Progenitor cell of endocrine pancreas (in vitro differentiated cells): ENCODE data around the gene ATXN1. TPM values are rescaled to one million over a fixed set of nuclear protein-coding genes. Genes with fewer than 3 reads are reported as not detected.

ENCODE experiments used
- DNase-seq: peaks from one replicate; pipeline ENCODE4 v3.0.0; 2021; ENCODE audit warnings: low spot score; ENCODE audit not compliant: unreplicated experiment
- H3K27ac Mint-ChIP-seq: 2 replicates; pipeline ENCODE4 v1.8.0; 2021; ENCODE audit warnings: mild to moderate bottlenecking, moderate library complexity, mixed read lengths
- H3K27me3 Mint-ChIP-seq: 2 replicates; pipeline ENCODE4 v1.8.0; 2021; ENCODE audit warnings: mixed read lengths
- H3K36me3 Mint-ChIP-seq: 2 replicates; pipeline ENCODE4 v1.8.0; 2022; ENCODE audit warnings: mixed read lengths; ENCODE audit not compliant: insufficient read depth
- H3K4me1 Mint-ChIP-seq: 2 replicates; pipeline ENCODE4 v1.8.0; 2021; ENCODE audit warnings: low read depth, mixed read lengths
- H3K4me3 Mint-ChIP-seq: 2 replicates; pipeline ENCODE4 v1.8.0; 2021; ENCODE audit warnings: low read depth, mild to moderate bottlenecking, moderate library complexity, mixed read lengths
- H3K9me3 Mint-ChIP-seq: 2 replicates; pipeline ENCODE4 v1.8.0; 2021; ENCODE audit warnings: low read depth, mixed read lengths
- CTCF ChIP-seq: fragments of 200-600 bp; sonication (generic); IDR thresholded peaks from one replicate; pipeline ENCODE4 v1.5.0; 2021; ENCODE audit warnings: antibody characterized with exemption, mild to moderate bottlenecking; ENCODE audit not compliant: unreplicated experiment
- total RNA-seq: library from RNA; stranded (reverse); gene quantifications from 2 replicates; pipeline ENCODE4 v1.2.1, GENCODE V29; 2021

ATXN1 gene
- total RNA-seq, 1 donor from 2014 or later = 35.8 TPM

DNA sequence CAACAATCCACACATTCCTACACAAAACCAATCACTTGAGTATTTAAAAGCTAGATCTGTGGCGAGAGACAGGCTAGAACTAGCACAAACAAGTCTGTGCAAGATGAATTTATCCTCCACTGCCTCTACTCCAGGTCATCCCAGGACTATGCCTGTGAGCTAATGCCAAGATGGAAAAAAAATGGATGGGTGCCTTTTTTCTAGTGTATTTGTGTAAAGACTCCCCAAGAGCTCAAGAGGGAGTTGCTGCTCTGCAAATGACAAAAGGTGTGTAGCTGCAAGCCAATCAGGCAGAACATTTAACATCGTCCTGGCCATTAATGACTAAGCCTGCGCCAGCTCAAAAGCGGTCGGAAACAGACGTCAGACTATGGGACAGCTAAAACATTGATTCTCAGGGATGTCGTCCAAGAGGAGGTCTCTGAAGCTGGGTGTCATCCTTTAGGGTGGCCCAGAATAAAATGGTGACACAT is 21.9 kb downstream of the ATXN1 start:
- Mint-ChIP-seq H3K27ac (no peak overlapping the region), H3K36me3 (peaks cover 4% of the 10 kb centered on the region), H3K27me3 (no peaks in the 10 kb centered on the region), H3K4me1 (peaks cover 27% of the 10 kb centered on the region), H3K4me3 (no peak overlapping the region), H3K9me3 (no peaks in the 10 kb centered on the region)
- DNase-seq = no peak
- no peak for TF ChIP-seq CTCF

DNA sequence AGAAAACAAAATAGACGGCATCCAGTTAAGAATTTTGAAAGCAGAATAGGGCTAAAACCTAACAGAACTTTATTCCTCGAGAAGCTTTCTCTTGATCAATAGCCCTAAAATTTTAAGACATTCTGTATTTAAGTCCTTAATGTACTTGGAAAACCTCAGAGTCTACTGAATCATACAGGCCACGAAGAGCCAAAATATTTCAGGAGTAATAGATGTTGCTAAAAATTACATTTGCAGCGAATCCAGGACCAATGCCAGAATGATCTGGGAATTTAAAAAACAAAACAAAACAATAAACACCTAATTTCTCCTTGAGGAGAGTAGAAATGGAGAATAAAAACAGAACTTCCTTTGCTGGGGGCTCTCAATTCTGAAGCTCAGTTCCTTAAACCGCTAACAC is 23.3 kb downstream of the ATXN1 start:
- H3K27ac Mint-ChIP-seq = no peak overlapping the region
- no peak overlapping the region for H3K4me3 Mint-ChIP-seq
- no peak for DNase-seq
- no peaks in the 10 kb centered on the region for H3K9me3 Mint-ChIP-seq
- peaks cover 7% of the 10 kb centered on the region for H3K36me3 Mint-ChIP-seq
- TF ChIP-seq CTCF = no peak
- H3K27me3 Mint-ChIP-seq = no peaks in the 10 kb centered on the region
- H3K4me1 Mint-ChIP-seq = peaks cover 25% of the 10 kb centered on the region

DNA sequence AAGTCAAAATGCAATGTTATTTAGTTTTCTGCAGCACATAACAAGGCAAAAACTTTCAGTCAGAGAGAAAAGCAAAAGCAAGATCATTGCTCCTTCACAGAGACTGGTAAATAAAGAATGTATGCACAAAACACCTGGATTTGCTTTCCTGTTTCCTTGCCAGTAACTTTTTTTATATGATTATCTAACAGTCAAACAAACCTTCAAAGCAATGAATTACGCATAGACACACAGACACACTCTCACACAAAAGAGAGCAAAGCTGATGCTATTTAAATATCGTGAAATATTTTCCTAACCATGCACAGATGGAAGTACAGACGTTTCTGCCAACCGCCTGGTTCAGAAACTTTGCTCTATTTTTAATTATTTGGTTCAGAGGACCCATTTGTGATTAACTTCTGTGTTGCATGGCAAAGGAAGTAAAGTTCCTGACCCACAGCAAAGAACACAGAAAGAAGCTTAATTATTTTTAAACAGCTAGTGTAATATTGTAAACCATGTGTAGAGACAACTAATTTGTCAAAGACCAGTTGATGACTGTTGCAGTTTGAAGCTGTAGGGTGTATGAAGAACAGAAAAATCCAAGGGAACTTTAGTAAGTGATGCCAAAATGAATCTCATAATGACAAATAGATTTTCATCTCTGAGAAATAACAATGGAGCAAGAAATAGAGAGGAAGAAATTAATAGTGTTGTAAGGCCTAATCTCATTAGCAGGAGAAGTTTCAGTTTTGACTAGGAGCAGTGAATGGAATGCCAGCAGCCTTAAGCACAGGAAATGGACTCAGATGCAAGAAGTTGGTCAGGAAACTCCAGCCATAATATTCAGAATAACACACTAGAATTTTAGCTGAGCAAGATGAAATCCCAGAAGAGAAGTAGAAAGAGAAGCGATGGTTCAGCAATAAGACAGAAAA is 24.1 kb downstream of the ATXN1 start:
- no peaks in the 10 kb centered on the region for H3K27me3 Mint-ChIP-seq
- TF ChIP-seq CTCF = no peak
- H3K9me3 Mint-ChIP-seq = no peaks in the 10 kb centered on the region
- DNase-seq = no peak
- peaks cover 23% of the 10 kb centered on the region for H3K4me1 Mint-ChIP-seq
- H3K36me3 Mint-ChIP-seq = peaks cover 4% of the 10 kb centered on the region
- H3K4me3 Mint-ChIP-seq = no peak overlapping the region
- no peak overlapping the region for H3K27ac Mint-ChIP-seq

DNA sequence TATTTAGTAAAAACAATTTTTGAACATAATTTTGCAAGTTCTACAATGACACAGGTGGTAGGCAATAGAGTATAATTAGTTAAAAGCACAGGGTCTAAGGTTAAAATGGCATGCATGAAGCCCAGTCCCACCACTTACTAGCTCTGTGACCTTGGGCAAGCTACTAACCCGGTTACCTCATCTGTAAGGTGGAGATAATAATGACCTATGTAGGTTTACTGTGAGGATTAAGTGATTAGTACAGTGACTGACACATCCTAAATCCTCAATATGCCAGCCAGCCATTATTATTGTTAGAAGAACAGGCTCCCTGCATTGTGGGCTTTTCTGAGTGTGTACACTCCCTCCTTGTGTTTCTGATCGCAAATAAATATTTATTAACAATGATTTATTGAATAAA is 26.2 kb downstream of the ATXN1 start:
- no peaks in the 10 kb centered on the region for H3K9me3 Mint-ChIP-seq
- H3K4me3 Mint-ChIP-seq = no peak overlapping the region
- H3K27ac Mint-ChIP-seq = no peak overlapping the region
- peaks cover 6% of the 10 kb centered on the region for H3K36me3 Mint-ChIP-seq
- no peaks in the 10 kb centered on the region for H3K27me3 Mint-ChIP-seq
- no peak for TF ChIP-seq CTCF
- H3K4me1 Mint-ChIP-seq = peaks cover 31% of the 10 kb centered on the region
- DNase-seq = no peak

DNA sequence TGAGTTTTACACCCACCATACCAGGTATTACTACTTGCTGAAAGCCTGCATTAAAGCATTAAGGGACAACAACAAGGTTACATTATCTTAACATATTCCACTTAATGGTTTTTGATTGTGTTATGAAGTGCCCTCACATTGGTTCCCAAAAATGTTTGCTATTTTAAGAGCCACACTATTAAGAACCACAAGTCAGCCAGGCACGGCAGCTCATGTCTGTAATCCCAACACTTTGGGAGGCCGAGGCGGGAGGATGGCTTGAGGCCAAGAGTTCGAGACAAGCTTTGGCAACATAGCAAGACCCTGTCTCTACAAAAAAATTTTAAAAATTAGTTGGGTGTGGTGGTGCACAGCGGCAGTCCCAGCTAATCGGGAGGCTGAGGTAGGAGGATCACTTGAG is 28.2 kb downstream of the ATXN1 start:
- no peak for DNase-seq
- Mint-ChIP-seq H3K27ac (no peak overlapping the region), H3K9me3 (no peaks in the 10 kb centered on the region), H3K4me3 (no peak overlapping the region), H3K36me3 (peaks cover 6% of the 10 kb centered on the region), H3K27me3 (no peaks in the 10 kb centered on the region), H3K4me1 (peaks cover 34% of the 10 kb centered on the region)
- TF ChIP-seq CTCF = no peak
